Mammary epithelial cell (primary cell): ENCODE measurements around the gene COPS6.

Experiments
- CTCF ChIP-seq, 2 donors: IDR thresholded peaks in 1 of 2; conservative IDR thresholded peaks in 1 of 2; 2 replicates each; pipeline ENCODE4 v1.5.1; 2011 to 2012; ENCODE audit warnings: inconsistent platforms in 2 of 2, low read length in 2 of 2, mild to moderate bottlenecking in 2 of 2, control low read depth in 1 of 2, low read depth in 1 of 2; ENCODE audit not compliant: insufficient read depth in 1 of 2; ENCODE audit errors: extremely low read depth in 1 of 2
- EZH2 ChIP-seq: IDR thresholded peaks from 2 replicates; pipeline ENCODE4 v1.6.1; 2012; ENCODE audit warnings: low read length, inconsistent platforms, borderline replicate concordance

- TF ChIP-seq EZH2, result no peak
- TF ChIP-seq CTCF (conservative IDR thresholded peaks at IDR 0.05 in 1 of 2, IDR thresholded peaks at IDR 0.05 in 1 of 2; ENCODE audit: extremely low read depth in 1 of 2, insufficient read depth in 1 of 2, low read depth in 1 of 2, low read length in 2 of 2), result no peak
These were observed 13.9 kb upstream of the COPS6 start for GRCh38 chr7:100074841-100075240.
